Gastrocnemius medialis (tissue), 4 donors: ENCODE results near the gene HSPB3. TPM values are rescaled to one million over a fixed set of nuclear protein-coding genes. Genes with fewer than 3 reads are reported as not detected.
"Not testable (repeated sequence)": the region's sequence is repeated elsewhere in the genome, so short reads cannot be mapped to it uniquely, and the experiment has no call there.

Source experiments
- ATAC-seq, 2 donors: fragments of 150-250 bp; one replicate each; pipeline ENCODE4 v1.9.1; 2016
- DNase-seq, 2 donors: peaks; one replicate each; pipeline ENCODE4 v3.0.0-alpha.2; 2019
- H3K27ac ChIP-seq, 4 donors: fragments of 200-600 bp; sonication (generic); 1 replicate in 1 of 4; 2 replicates in 3 of 4; pipeline ENCODE4 v1.5.1; 2016 to 2018; ENCODE audit warnings: mild to moderate bottlenecking in 2 of 4, moderate library complexity in 1 of 4
- H3K27me3 ChIP-seq, 3 donors: fragments of 200-600 bp; sonication (generic) in 2 of 3; 1 replicate in 1 of 3; 2 replicates in 2 of 3; pipeline versions ENCODE4 v1.5.1 to v1.6.0; 2016 to 2019; ENCODE audit warnings: mild to moderate bottlenecking in 1 of 3, moderate library complexity in 1 of 3
- H3K36me3 ChIP-seq, 2 donors: fragments of 200-600 bp; sonication (generic) in 1 of 2; one replicate each; pipeline ENCODE4 v1.5.1; 2017 to 2018
- H3K4me1 ChIP-seq, 2 donors: fragments of 200-600 bp; sonication (generic) in 1 of 2; one replicate each; pipeline ENCODE4 v1.5.1; 2016 to 2017; ENCODE audit warnings: mild to moderate bottlenecking in 2 of 2
- H3K4me3 ChIP-seq, 4 donors: fragments of 200-600 bp; sonication (generic) in 3 of 4; 1 replicate in 1 of 4; 2 replicates in 3 of 4; pipeline ENCODE4 v1.5.1; 2016 to 2019; ENCODE audit warnings: mild to moderate bottlenecking in 2 of 4
- H3K9me3 ChIP-seq, 3 donors: fragments of 200-600 bp; sonication (generic) in 2 of 3; 1 replicate in 1 of 3; 2 replicates in 2 of 3; pipeline ENCODE4 v1.5.1; 2016 to 2019
- CTCF ChIP-seq, 5 experiments: fragments of 450-650 bp in 3 of 5; fragments of 200-600 bp in 2 of 5; sonication (generic) in 2 of 5; IDR thresholded peaks in 4 of 5; conservative IDR thresholded peaks in 1 of 5; 1 replicate in 4 of 5; 2 replicates in 1 of 5; pipeline ENCODE4 v1.5.1; 2016 to 2019; ENCODE audit warnings: antibody characterized with exemption in 5 of 5, mild to moderate bottlenecking in 3 of 5, moderate library complexity in 3 of 5
- POLR2A ChIP-seq, 2 donors: fragments of 450-650 bp; IDR thresholded peaks; one replicate each; pipeline ENCODE4 v1.6.1; 2017; ENCODE audit warnings: antibody characterized with exemption in 2 of 2, mild to moderate bottlenecking in 2 of 2, moderate library complexity in 2 of 2
- in situ Hi-C, 4 donors: fragments of 200-750 bp; cut with MboI; loops; one replicate each; pipeline versions ENCODE4 v1.15.0 to v1.8.0; 2017; ENCODE audit warnings: low sequenced_read_pairs in 4 of 4
- intact Hi-C: fragments of 100-400 bp; cut with DNase I; formaldehyde crosslinking; loops from one replicate; pipeline ENCODE4 v1.15.1; 2023; ENCODE audit warnings: low total_unique reads
- total RNA-seq, 4 donors: library from RNA; depleted of rRNA; stranded (reverse); fragments of >200 nt; gene quantifications; one replicate each; pipeline versions ENCODE4 v1.1.0 to v1.2.3, GENCODE V29; 2016

The HSPB3 gene
- total RNA-seq, 4 donors from 2014 or later = 68.1 to 510 (median 204) TPM

DNA sequence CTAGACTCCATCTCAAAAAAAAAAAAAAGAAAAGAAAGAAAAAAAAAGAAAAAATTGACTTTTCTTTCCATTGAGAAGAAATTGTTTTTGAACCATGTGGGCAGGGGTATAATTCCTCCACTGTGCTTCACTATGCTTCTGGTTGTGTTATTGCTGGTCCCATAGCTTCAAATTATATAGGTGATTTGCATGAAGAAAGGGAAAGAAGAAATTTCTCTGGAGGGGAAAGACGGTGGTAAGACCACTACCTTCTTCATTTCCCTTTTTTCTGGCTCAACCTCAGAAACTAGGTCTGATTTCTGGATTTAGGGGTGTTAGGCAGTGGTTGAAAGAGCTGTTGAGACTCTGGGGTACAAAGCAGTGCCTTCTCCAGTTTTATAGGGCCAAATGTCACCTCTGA lies 29.3 kb upstream of the HSPB3 start:
- Histone ChIP-seq H3K9me3 (no peaks in the 10 kb centered on the region), H3K4me3 (no peak overlapping the region), H3K27me3 (no peaks in the 10 kb centered on the region), H3K36me3 (no peaks in the 10 kb centered on the region), H3K4me1 (no peaks in the 10 kb centered on the region), H3K27ac (no peak overlapping the region)
- no peak for DNase-seq
- intact Hi-C loops (no loop called here), in situ Hi-C loops (no loop called here)
- TF ChIP-seq CTCF (IDR thresholded peaks at IDR 0.05 in 4 of 5, conservative IDR thresholded peaks at IDR 0.05 in 1 of 5) = no peak
- no peak for TF ChIP-seq POLR2A (IDR thresholded peaks at IDR 0.05)
- no peak for ATAC-seq

DNA sequence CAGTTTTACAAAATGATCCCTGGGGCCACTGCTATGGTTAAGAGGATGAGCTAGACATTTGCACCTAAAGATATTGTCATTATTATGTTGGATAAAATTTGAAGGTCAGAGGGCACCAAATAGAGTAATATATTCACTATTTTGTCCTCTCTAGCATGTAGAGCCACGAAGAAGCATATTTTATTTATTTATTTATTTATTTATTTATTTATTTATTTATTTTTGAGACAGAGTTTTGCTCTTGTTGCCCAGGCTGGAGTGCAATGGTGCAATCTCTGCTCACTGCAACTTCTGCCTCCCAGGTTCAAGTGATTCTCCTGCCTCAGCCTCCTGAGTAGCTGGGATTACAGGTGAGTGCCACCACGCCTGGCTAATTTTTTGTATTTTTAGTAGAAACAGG lies 20.8 kb upstream of the HSPB3 start:
- H3K27ac ChIP-seq, H3K4me3 ChIP-seq, DNase-seq, H3K9me3 ChIP-seq, H3K36me3 ChIP-seq, H3K4me1 ChIP-seq, ATAC-seq, intact Hi-C loops, H3K27me3 ChIP-seq: not testable (repeated sequence)
- in situ Hi-C loops = loop anchor here in 1 of 4 donors (10.0 kb wide), 1 partner anchor 60 kb away; no protein-coding TSS in a partner anchor

GRCh38 chr5:54438620-54439389 lies 16.7 kb upstream of the HSPB3 start:
- DNase-seq (no peak), ATAC-seq (no peak)
- H3K4me1 ChIP-seq = no peaks in the 10 kb centered on the region
- intact Hi-C loops = no loop called here
- no peak for TF ChIP-seq POLR2A (IDR thresholded peaks at IDR 0.05)
- no peak for TF ChIP-seq CTCF (IDR thresholded peaks at IDR 0.05 in 4 of 5, conservative IDR thresholded peaks at IDR 0.05 in 1 of 5)
- no peaks in the 10 kb centered on the region for H3K36me3 ChIP-seq
- H3K27me3 ChIP-seq = no peaks in the 10 kb centered on the region
- no peak overlapping the region for H3K27ac ChIP-seq
- H3K9me3 ChIP-seq = no peaks in the 10 kb centered on the region
- in situ Hi-C loops = loop anchor here in 1 of 4 donors (10.0 kb wide), 1 partner anchor 56 kb away; no protein-coding TSS in a partner anchor
- no peak overlapping the region for H3K4me3 ChIP-seq

- no peak for DNase-seq
- Histone ChIP-seq H3K27me3 (no peaks in the 10 kb centered on the region), H3K36me3 (no peaks in the 10 kb centered on the region), H3K4me3 (no peak overlapping the region), H3K27ac (no peak overlapping the region), H3K9me3 (no peaks in the 10 kb centered on the region), H3K4me1 (no peaks in the 10 kb centered on the region)
- intact Hi-C loops = no loop called here
- in situ Hi-C loops = loop anchor here in 1 of 4 donors (5.0 kb wide), 1 partner anchor 42 kb away; no protein-coding TSS in a partner anchor
- TF ChIP-seq CTCF (IDR thresholded peaks at IDR 0.05 in 4 of 5, conservative IDR thresholded peaks at IDR 0.05 in 1 of 5) = no peak
- TF ChIP-seq POLR2A (IDR thresholded peaks at IDR 0.05) = no peak
- no peak for ATAC-seq
Observed at GRCh38 chr5:54440456-54440893, 15.0 kb upstream of the HSPB3 start.

DNA sequence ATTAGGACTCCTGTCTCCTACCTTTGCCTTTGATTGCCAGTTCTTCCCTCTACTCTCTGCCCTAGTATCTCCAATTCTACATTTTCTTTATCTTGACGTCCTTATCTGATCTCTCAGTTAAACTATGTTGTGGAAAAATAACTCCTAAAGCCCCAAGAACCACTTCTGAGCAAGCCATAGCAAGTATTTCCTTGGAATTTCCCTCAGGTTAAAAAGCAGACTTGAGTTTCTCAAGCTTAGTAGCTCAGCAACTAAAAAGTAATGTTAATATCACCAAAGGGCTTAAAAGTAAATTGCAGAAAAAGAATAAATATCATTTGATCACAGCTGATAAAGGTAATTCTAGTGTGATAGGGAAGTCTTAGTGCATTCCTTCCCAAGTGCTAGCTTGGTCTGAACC lies 13.2 kb upstream of the HSPB3 start:
- Histone ChIP-seq H3K4me1 (peaks cover 9 to 12% of the 10 kb centered on the region in 2 donors), H3K27me3 (no peaks in the 10 kb centered on the region), H3K9me3 (no peaks in the 10 kb centered on the region), H3K36me3 (no peaks in the 10 kb centered on the region), H3K27ac (no peak overlapping the region), H3K4me3 (no peak overlapping the region)
- in situ Hi-C loops (loop anchor here in 1 of 4 donors (5.0 kb wide), 1 partner anchor 40 kb away; no protein-coding TSS in a partner anchor), intact Hi-C loops (loop anchor here (1.0 kb wide), 1 partner anchor 47 kb away; no protein-coding TSS in a partner anchor)
- no peak for DNase-seq
- TF ChIP-seq POLR2A (IDR thresholded peaks at IDR 0.05) (no peak), CTCF (IDR thresholded peaks at IDR 0.05 in 4 of 5, conservative IDR thresholded peaks at IDR 0.05 in 1 of 5) (no peak)
- ATAC-seq = no peak
